OCI-LY7 (cell line): ENCODE results near the gene TAOK2.

ENCODE experiments used
- EZH2phosphoT487 ChIP-seq: fragments of 200-600 bp; sonication (generic); IDR thresholded peaks from 2 replicates; pipeline ENCODE4 v1.6.1; 2018; ENCODE audit warnings: low read depth, borderline replicate concordance, mild to moderate bottlenecking, mixed run types, antibody characterized with exemption, low read length, moderate library complexity, mixed read lengths
- TF ChIP-seq, protein P1 (sequence below): fragments of 200-600 bp; sonication (generic); conservative IDR thresholded peaks from 2 replicates; pipeline ENCODE4 v1.5.1; 2014; ENCODE audit warnings: mild to moderate bottlenecking, antibody characterized with exemption, low read length, moderate library complexity, mixed read lengths

- TF ChIP-seq, protein P1, sequence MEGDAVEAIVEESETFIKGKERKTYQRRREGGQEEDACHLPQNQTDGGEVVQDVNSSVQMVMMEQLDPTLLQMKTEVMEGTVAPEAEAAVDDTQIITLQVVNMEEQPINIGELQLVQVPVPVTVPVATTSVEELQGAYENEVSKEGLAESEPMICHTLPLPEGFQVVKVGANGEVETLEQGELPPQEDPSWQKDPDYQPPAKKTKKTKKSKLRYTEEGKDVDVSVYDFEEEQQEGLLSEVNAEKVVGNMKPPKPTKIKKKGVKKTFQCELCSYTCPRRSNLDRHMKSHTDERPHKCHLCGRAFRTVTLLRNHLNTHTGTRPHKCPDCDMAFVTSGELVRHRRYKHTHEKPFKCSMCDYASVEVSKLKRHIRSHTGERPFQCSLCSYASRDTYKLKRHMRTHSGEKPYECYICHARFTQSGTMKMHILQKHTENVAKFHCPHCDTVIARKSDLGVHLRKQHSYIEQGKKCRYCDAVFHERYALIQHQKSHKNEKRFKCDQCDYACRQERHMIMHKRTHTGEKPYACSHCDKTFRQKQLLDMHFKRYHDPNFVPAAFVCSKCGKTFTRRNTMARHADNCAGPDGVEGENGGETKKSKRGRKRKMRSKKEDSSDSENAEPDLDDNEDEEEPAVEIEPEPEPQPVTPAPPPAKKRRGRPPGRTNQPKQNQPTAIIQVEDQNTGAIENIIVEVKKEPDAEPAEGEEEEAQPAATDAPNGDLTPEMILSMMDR = no peak
- TF ChIP-seq EZH2phosphoT487 = no peak
Measured at GRCh38 chr16:29986231-29986630, 12.6 kb downstream of the TAOK2 start.
